ENCODE results near the gene PNPLA7.
"Not testable (repeated sequence)": the region's sequence is repeated elsewhere in the genome, so short reads cannot be mapped to it uniquely, and the experiment has no call there.

Gene PNPLA7

GRCh38 chr9:137511758-137512463 lies 38.3 kb downstream of the PNPLA7 start:
- DNase-seq, result no peak

- not testable (repeated sequence) for DNase-seq
These were observed 39.1 kb downstream of the PNPLA7 start for GRCh38 chr9:137511126-137511525.

DNA sequence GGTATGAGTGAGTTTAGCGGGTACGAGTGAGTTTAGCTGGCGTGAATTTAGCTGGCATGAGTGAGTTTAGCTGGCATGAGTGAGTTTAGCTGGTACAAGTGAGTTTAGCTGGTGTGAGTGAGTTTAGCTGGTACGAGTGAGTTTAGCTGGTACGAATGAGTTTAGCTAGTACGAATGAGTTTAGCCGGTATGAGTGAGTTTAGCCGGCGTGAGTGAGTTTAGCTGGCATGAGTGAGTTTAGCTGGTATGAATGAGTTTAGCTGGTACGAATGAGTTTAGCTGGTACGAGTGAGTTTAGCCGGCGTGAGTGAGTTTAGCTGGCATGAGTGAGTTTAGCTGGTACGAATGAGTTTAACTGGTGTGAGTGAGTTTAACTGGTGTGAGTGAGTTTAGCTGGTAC lies 41.0 kb downstream of the PNPLA7 start:
- DNase-seq, result no peak

GRCh38 chr9:137506702-137507171 lies 43.5 kb downstream of the PNPLA7 start:
- peak; percentile 81 for DNase-seq

GRCh38 chr9:137506274-137506673 lies 43.9 kb downstream of the PNPLA7 start:
- no peak for DNase-seq

DNA sequence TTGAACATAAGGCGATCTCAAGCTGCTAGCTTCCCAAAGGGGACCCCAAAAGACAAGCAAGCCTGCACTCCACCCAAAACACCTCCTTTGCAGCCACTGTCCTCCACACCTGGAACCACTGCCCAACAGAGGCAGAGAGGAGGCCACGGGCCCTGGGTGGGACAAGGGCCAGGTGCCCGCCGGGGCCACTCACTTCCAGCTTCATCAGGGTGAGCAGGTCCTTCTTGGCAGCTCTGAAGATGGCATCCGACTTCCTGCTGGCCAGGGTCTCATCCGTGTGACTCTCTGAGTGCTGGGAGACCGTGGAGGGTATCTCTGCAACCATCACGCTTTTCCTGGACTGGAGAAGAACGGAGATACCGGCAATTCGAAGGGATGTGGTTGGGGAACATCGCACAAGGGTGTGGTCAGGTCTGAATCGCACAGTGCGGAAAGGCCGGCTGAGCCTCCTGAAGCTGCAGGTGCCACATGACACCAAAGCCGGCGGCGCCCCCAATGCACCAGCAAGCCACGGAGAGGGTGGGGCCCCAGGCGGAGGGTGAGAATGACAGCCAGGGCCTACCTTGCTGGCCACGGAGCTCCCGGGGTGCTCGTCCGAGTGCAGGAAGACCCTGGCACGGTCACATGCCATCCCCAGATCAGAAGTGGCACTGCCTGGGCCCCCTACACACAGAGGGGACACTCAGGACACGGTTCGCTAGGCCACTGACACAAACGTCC lies 44.6 kb downstream of the PNPLA7 start:
- DNase-seq, result no peak

- no peak for DNase-seq
These were observed 45.8 kb downstream of the PNPLA7 start for GRCh38 chr9:137504432-137504777.

DNA sequence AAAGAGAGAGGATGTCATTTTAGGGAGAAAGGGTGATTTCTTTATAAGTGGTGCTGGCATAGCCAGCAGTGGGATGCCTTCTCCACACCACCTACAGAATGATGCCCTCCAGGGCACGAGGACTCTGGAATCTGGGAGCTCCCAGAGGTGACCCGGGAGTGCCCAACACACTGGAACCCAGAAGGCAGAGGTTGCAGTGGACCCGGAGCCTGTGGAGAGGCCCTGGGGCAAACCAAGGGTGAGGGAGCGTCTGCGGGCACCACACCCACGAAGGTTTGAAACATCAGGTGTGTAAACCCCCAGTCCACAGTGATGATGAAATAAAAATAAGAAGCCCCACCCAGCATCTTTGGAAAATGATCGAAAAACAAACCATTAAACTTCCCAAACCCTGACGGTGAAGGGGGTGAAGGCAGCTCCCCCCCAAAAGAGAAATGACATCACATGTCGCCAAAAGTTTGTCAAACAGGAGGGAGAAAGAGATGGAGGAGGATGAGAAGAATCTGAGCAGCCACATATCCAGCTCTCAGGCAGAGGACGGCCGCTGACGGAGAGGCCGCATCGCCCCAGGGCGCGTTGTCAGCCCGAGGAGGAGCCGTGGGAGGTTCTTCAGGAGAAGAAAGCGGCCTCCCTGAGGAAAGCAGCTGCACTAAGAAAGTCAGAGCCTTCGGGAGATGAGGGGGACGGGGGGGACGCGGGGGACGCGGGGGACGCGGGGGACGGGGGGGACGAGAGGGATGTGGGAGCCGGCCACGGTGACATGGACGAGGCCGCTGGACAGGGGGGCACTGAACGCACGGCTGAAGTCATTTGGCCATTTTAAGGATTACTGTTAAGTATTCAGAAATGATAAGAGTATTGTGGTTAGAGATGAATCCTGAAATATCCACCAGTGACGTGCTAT lies 47.9 kb downstream of the PNPLA7 start:
- no peak for DNase-seq

DNA sequence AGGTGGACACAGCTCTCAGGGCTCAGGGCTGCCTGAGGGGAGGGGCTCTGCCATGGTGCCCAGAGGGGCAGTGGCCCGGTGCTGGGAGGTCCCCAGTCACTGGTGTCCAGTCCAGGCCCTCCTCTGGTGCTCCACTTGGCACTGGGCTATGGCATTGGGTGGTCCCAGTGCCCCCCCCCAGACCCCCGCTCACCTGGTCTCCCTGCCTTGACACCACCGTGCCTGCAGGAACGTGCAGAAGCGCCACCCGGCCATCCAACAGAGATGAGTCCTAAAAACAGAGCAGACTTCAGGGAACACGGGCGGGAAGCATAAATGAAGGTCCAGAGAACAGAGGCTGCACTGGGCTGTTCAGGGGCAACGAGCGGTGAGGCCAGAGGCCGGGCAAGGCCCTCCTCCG lies 48.7 kb downstream of the PNPLA7 start:
- no peak for DNase-seq

GRCh38 chr9:137500666-137501397 lies 49.4 kb downstream of the PNPLA7 start:
- no peak for DNase-seq

GRCh38 chr9:137499858-137500661 lies 50.1 kb downstream of the PNPLA7 start:
- no peak for DNase-seq

DNA sequence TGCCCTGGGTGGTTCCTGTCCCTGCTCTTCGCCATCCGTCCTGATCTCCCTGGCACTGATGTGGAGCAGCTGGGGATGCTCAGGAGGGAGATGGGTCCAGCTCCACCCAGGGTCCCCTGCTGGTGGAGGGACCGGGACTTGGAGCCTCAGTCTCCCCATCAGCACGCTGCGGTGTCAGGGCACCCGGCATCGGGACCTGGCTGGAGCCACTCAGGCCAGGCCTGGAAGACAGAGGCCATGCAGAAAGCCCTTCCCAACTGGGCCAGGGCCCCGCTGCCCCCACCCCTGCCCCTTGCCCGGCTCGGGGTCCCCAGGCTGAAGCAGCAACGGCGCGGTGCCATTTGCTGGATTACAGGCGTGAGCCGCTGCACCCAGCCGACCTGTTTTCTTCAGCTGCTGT lies 50.8 kb downstream of the PNPLA7 start:
- no peak for DNase-seq

DNA sequence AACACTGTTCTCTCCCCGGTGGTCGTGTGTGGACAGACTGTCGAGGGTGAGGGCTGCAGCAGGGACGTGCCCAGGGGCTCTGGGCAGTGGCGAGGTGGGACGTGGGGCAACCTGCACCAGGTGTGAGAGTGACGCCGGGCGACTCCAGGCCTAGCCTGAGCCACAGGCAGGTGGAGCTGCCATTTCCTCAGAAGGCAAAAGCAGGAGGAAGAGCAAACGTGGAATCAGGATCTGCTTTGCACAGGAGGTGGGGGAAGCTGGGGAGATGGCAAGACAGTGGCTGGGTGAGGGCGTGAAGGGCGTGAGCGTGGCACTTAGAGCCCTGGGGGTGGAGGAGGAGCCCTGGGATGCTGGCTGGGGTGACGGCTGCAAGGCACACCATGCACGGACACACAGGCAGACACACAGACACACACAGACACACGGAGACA lies 51.5 kb downstream of the PNPLA7 start:
- no peak for DNase-seq

GRCh38 chr9:137497921-137498719 lies 52.1 kb downstream of the PNPLA7 start:
- no peak for DNase-seq

GRCh38 chr9:137496601-137497375 lies 53.4 kb downstream of the PNPLA7 start:
- DNase-seq, result no peak

DNA sequence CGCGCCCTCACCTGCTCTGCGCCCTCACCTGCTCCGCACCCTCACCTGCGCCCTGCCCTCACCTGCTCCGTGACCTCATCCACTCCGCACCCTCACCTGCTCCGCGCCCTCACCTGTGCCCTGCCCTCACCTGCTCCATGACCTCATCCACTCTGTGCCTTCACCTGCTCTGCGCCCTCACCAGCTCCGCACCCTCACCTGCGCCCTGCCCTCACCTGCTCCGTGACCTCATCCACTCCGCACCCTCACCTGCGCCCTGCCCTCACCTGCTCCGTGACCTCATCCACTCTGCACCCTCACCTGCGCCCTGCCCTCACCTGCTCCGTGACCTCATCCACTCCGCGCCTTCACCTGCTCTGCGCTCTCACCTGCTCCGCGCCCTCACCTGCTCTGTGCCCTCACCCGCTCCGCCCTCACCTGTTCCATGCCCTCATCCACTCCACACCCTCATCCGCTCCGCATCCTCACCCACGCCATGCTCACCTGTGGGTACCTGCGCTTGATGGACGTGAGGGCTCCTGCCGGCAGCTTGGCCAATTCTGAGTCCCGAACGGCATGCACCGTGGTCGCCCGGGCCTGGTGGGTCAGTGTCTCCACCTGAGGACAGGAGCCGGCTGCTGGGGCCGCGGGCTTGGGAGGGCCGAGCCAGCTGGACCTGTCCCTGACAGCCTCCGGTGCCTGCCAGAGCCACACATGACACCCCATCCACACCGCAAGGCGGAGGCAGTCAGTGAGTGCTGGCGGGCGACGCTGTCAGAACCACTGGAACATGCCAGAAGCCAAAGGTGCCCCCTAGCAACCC lies 55.5 kb downstream of the PNPLA7 start:
- DNase-seq, result no peak

GRCh38 chr9:137494104-137494544 lies 56.1 kb downstream of the PNPLA7 start:
- DNase-seq, result no peak

DNA sequence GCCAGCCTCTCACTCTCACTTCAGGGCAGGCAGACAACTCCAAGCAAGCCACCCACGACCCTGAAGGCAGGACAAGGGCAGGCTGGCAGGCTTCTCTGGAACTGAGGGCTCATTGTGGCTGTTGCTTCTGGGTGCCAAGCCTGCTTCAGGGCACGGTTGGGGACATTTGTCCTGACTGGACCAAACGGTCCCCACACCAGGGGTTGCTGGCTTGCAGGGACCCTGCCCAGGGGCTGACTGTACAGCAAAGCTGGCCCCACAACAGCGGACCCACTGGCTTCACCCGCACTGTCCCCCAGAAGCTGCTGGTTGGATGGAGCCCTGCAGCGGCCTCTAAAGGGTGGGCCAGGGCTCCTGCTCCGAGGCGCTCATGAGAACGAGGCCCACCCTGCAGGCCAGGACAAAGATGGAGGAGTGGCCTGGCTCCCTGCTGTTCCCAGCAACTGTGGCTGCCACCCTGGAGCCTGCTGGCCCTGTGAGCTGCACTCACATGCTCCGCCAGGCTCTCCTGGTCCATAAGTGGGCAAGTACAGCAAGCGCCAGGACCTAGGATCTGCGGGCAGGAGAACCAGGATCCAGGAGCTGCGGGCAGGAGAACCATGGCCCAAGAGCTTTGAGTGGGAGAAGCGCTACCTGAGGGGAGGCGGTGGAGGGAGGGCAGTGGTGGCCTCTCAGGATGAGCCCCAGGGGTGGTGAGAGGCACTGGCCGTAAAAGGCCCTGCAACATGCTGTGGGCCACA lies 56.7 kb downstream of the PNPLA7 start:
- DNase-seq, result no peak
